Liver (tissue), 9 donors: ENCODE data around the gene OR52K2. TPM values are rescaled to one million over a fixed set of nuclear protein-coding genes. Genes with fewer than 3 reads are reported as not detected.

Source experiments
- DNase-seq: peaks from one replicate; pipeline ENCODE4 v3.0.0-alpha.2; 2017; ENCODE audit warnings: low spot score
- H3K27ac ChIP-seq, 2 donors: one replicate each; pipeline ENCODE4 v1.7.0; 2013; ENCODE audit warnings: inconsistent platforms in 2 of 2, low read length in 2 of 2, control low read depth in 1 of 2, low read depth in 1 of 2, mild to moderate bottlenecking in 1 of 2
- H3K27me3 ChIP-seq, 4 donors: one replicate each; pipeline versions ENCODE4 v1.6.1 to v1.7.0; 2013; ENCODE audit warnings: low read length in 3 of 4, inconsistent platforms in 1 of 4, mild to moderate bottlenecking in 1 of 4, moderate library complexity in 1 of 4; ENCODE audit not compliant: control insufficient read depth in 4 of 4, insufficient read depth in 4 of 4
- H3K36me3 ChIP-seq, 4 donors: one replicate each; pipeline versions ENCODE4 v1.6.1 to v1.7.0; 2013; ENCODE audit warnings: low read length in 3 of 4, mild to moderate bottlenecking in 3 of 4, low read depth in 1 of 4, moderate library complexity in 1 of 4; ENCODE audit not compliant: control insufficient read depth in 4 of 4, insufficient read depth in 3 of 4
- H3K4me1 ChIP-seq, 4 donors: one replicate each; pipeline versions ENCODE4 v1.6.1 to v1.7.0; 2013; ENCODE audit warnings: low read length in 3 of 4, mild to moderate bottlenecking in 3 of 4, moderate library complexity in 1 of 4; ENCODE audit not compliant: control insufficient read depth in 4 of 4, insufficient read depth in 4 of 4
- H3K4me3 ChIP-seq, 3 donors: one replicate each; pipeline versions ENCODE4 v1.6.1 to v1.7.0; 2013; ENCODE audit warnings: low read length in 3 of 3, control low read depth in 1 of 3, low read depth in 1 of 3, mild to moderate bottlenecking in 1 of 3
- H3K9ac ChIP-seq, 2 donors: one replicate each; pipeline ENCODE4 v1.7.0; 2013; ENCODE audit warnings: low read length in 2 of 2, mild to moderate bottlenecking in 2 of 2, moderate library complexity in 2 of 2, control low read depth in 1 of 2, low read depth in 1 of 2
- H3K9me3 ChIP-seq, 4 donors: one replicate each; pipeline versions ENCODE4 v1.6.1 to v1.7.0; 2013; ENCODE audit warnings: low read length in 3 of 4; ENCODE audit not compliant: control insufficient read depth in 4 of 4
- FOXA2 ChIP-seq: IDR thresholded peaks from 2 replicates; pipeline ENCODE4 v1.6.1; 2016; ENCODE audit warnings: antibody characterized with exemption
- GABPA ChIP-seq, 2 donors: IDR thresholded peaks in 1 of 2; conservative IDR thresholded peaks in 1 of 2; 2 replicates each; pipeline ENCODE4 v1.6.1; 2016; ENCODE audit warnings: antibody characterized with exemption in 2 of 2, mild to moderate bottlenecking in 1 of 2, moderate library complexity in 1 of 2
- JUND ChIP-seq, 2 donors: IDR thresholded peaks; 2 replicates each; pipeline ENCODE4 v1.6.1; 2016; ENCODE audit warnings: antibody characterized with exemption in 2 of 2
- MAX ChIP-seq: IDR thresholded peaks from 2 replicates; pipeline ENCODE4 v1.6.1; 2016; ENCODE audit warnings: antibody characterized with exemption
- NR2F2 ChIP-seq: IDR thresholded peaks from 2 replicates; pipeline ENCODE4 v1.6.1; 2016; ENCODE audit warnings: antibody characterized with exemption
- RAD21 ChIP-seq, 2 donors: IDR thresholded peaks; 2 replicates each; pipeline ENCODE4 v1.6.1; 2016; ENCODE audit warnings: antibody characterized with exemption in 2 of 2, mild to moderate bottlenecking in 2 of 2
- TAF1 ChIP-seq: conservative IDR thresholded peaks from 2 replicates; pipeline ENCODE4 v1.6.1; 2016; ENCODE audit warnings: antibody characterized with exemption, mild to moderate bottlenecking
- YY1 ChIP-seq: IDR thresholded peaks from 2 replicates; pipeline ENCODE4 v1.6.1; 2016; ENCODE audit warnings: antibody characterized with exemption, mild to moderate bottlenecking
- WGBS: extraction: QIAGEN DNeasy Blood & Tissue Kit; methylation state at CpG from one replicate; pipeline ENCODE4 v1.1.7; 2013; 5-methylcytosine and 5-hydroxymethylcytosine counted together
- polyA plus RNA-seq, 2 donors: library from polyadenylated mRNA; stranded (reverse) in 1 of 2; unstranded in 1 of 2; fragments of 200-250 nt in 1 of 2; fragments of >200 nt in 1 of 2; fragmentation: Nextera tagmentation in 1 of 2; extraction: Ambion mirVana in 1 of 2; gene quantifications; one replicate each; pipeline versions ENCODE4 v1.2.1 to v1.2.3, GENCODE V29; 2013 to 2015
- total RNA-seq, 2 donors: library from RNA; depleted of rRNA; stranded (reverse); fragments of >200 nt; gene quantifications; one replicate each; pipeline ENCODE4 v1.2.3, GENCODE V29; 2014
- TF ChIP-seq, protein P1 (sequence below): IDR thresholded peaks from 2 replicates; pipeline ENCODE4 v1.6.1; 2016; ENCODE audit warnings: antibody characterized with exemption, mild to moderate bottlenecking
- TF ChIP-seq, protein P2 (sequence below): IDR thresholded peaks from 2 replicates; pipeline ENCODE4 v1.6.1; 2016; ENCODE audit warnings: antibody characterized with exemption
- TF ChIP-seq, protein P3 (sequence below): IDR thresholded peaks from 2 replicates; pipeline ENCODE4 v1.6.1; 2016; ENCODE audit warnings: antibody characterized with exemption
- donor health status: healthy.
- donor health status: healthy.
- donor health status: healthy.
- donor health status: healthy.
- donor health status: healthy.

The OR52K2 gene
- total and polyA plus RNA-seq, 4 donors, result 0.15 TPM; not detected in 3

DNA sequence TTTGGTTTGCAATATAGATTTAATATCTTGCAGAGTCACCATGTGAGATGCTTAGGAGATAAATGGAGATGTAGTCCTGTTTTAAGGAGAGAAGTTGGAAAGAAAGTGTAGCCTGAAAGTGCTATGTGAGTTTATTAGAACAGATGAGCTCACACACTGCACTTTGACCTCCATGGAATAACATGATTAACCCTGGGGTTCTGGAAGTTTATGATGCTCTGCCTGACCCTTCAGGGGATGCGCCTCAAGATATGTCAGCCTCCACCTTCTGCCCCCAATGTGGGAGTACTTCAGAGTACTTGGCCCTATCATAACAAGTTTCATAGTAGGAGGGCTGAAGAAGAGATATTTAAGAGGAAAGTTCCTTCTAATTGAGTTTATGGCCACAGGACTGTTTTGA, 32.3 kb upstream of the OR52K2 start (continued):
- TF ChIP-seq, protein P1, sequence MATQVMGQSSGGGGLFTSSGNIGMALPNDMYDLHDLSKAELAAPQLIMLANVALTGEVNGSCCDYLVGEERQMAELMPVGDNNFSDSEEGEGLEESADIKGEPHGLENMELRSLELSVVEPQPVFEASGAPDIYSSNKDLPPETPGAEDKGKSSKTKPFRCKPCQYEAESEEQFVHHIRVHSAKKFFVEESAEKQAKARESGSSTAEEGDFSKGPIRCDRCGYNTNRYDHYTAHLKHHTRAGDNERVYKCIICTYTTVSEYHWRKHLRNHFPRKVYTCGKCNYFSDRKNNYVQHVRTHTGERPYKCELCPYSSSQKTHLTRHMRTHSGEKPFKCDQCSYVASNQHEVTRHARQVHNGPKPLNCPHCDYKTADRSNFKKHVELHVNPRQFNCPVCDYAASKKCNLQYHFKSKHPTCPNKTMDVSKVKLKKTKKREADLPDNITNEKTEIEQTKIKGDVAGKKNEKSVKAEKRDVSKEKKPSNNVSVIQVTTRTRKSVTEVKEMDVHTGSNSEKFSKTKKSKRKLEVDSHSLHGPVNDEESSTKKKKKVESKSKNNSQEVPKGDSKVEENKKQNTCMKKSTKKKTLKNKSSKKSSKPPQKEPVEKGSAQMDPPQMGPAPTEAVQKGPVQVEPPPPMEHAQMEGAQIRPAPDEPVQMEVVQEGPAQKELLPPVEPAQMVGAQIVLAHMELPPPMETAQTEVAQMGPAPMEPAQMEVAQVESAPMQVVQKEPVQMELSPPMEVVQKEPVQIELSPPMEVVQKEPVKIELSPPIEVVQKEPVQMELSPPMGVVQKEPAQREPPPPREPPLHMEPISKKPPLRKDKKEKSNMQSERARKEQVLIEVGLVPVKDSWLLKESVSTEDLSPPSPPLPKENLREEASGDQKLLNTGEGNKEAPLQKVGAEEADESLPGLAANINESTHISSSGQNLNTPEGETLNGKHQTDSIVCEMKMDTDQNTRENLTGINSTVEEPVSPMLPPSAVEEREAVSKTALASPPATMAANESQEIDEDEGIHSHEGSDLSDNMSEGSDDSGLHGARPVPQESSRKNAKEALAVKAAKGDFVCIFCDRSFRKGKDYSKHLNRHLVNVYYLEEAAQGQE, result no peak

GRCh38 chr11:4418403-4418802, 30.7 kb upstream of the OR52K2 start:
- 77% methylated on average over 8 of the region's 8 CpGs for WGBS
- H3K9ac ChIP-seq, result no peak overlapping the region
- no peak overlapping the region for H3K27ac ChIP-seq
- no peak overlapping the region for H3K4me3 ChIP-seq
- no peaks in the 10 kb centered on the region for H3K9me3 ChIP-seq
- H3K4me1 ChIP-seq, result no peaks in the 10 kb centered on the region
- DNase-seq, result no peak
- no peak for TF ChIP-seq JUND (IDR thresholded peaks at IDR 0.05)
- no peak for TF ChIP-seq GABPA (IDR thresholded peaks at IDR 0.05 in 1 of 2, conservative IDR thresholded peaks at IDR 0.05 in 1 of 2)
- TF ChIP-seq RAD21 (IDR thresholded peaks at IDR 0.05), result no peak
- no peak for TF ChIP-seq TAF1
- no peak for TF ChIP-seq NR2F2
- TF ChIP-seq, protein P1, result no peak
- TF ChIP-seq MAX, result no peak
- no peak for TF ChIP-seq YY1
- TF ChIP-seq, protein P2, sequence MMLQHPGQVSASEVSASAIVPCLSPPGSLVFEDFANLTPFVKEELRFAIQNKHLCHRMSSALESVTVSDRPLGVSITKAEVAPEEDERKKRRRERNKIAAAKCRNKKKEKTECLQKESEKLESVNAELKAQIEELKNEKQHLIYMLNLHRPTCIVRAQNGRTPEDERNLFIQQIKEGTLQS, result no peak
- TF ChIP-seq, protein P3, sequence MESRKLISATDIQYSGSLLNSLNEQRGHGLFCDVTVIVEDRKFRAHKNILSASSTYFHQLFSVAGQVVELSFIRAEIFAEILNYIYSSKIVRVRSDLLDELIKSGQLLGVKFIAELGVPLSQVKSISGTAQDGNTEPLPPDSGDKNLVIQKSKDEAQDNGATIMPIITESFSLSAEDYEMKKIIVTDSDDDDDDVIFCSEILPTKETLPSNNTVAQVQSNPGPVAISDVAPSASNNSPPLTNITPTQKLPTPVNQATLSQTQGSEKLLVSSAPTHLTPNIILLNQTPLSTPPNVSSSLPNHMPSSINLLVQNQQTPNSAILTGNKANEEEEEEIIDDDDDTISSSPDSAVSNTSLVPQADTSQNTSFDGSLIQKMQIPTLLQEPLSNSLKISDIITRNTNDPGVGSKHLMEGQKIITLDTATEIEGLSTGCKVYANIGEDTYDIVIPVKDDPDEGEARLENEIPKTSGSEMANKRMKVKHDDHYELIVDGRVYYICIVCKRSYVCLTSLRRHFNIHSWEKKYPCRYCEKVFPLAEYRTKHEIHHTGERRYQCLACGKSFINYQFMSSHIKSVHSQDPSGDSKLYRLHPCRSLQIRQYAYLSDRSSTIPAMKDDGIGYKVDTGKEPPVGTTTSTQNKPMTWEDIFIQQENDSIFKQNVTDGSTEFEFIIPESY, result no peak
- no peak for TF ChIP-seq FOXA2
- no peaks in the 10 kb centered on the region for H3K36me3 ChIP-seq
- H3K27me3 ChIP-seq, result no peaks in the 10 kb centered on the region
